Panc1 (cell line): ENCODE measurements around the gene THUMPD2. TPM values are rescaled to one million over a fixed set of nuclear protein-coding genes. Genes with fewer than 3 reads are reported as not detected.

Experiments used
- ATAC-seq: fragments of 200-7000 bp; cut with Tn5 transposase; 2 replicates; pipeline ENCODE4 v1.9.1; 2020; ENCODE audit warnings: mild to moderate bottlenecking, moderate library complexity
- BruUV-seq: library from RNA; stranded (reverse); fragments of 400-500 nt; replicated peaks from 2 replicates; lab custom pipeline; 2021; lab: Mats Ljungman, UMichigan
- CTCF ChIA-PET: fragments of 300-600 bp; sonication (Branson Sonifier 250); formaldehyde crosslinking; loops from one replicate; lab custom pipeline; 2022; ENCODE audit warnings: antibody characterized with exemption; lab: Charles Lee
- POLR2A ChIA-PET: fragments of 300-600 bp; sonication (Branson Sonifier 250); formaldehyde crosslinking; loops from one replicate; lab custom pipeline; 2022; ENCODE audit warnings: antibody characterized with exemption; lab: Charles Lee
- DNase-seq: peaks from one replicate; pipeline ENCODE4 v3.0.0-alpha.2; 2010; ENCODE audit warnings: low read depth, low spot score
- H3K27ac ChIP-seq: 2 replicates; pipeline ENCODE4 v1.5.1; 2011; ENCODE audit warnings: mild to moderate bottlenecking, low read length, inconsistent platforms
- H3K27me3 ChIP-seq: fragments of 200-500 bp; sonication (Bioruptor generic); 2 replicates; pipeline ENCODE4 v1.6.0; 2014; ENCODE audit warnings: low read length, inconsistent platforms; ENCODE audit not compliant: control insufficient read depth, insufficient read depth
- H3K36me3 ChIP-seq: fragments of 200-500 bp; sonication (Bioruptor generic); 2 replicates; pipeline ENCODE4 v1.5.1; 2014; ENCODE audit warnings: inconsistent platforms, mild to moderate bottlenecking, low read length, moderate library complexity; ENCODE audit not compliant: control insufficient read depth, insufficient read depth
- H3K4me1 ChIP-seq: 2 replicates; pipeline ENCODE4 v1.5.1; 2011; ENCODE audit warnings: inconsistent platforms, mild to moderate bottlenecking, low read length, moderate library complexity; ENCODE audit not compliant: control insufficient read depth, insufficient read depth
- H3K4me3 ChIP-seq, 2 experiments: 2 replicates each; pipeline ENCODE4 v1.5.1; 2011 to 2012; ENCODE audit warnings: low read depth in 2 of 2, low read length in 2 of 2, mild to moderate bottlenecking in 2 of 2, inconsistent platforms in 1 of 2, moderate library complexity in 1 of 2
- H3K9me3 ChIP-seq: fragments of 200-500 bp; sonication (Bioruptor generic); 2 replicates; pipeline ENCODE4 v1.5.1; 2014; ENCODE audit warnings: low read depth, mild to moderate bottlenecking, inconsistent platforms, low read length, moderate library complexity; ENCODE audit not compliant: control insufficient read depth, insufficient read depth
- CTCF ChIP-seq: fragments of 450-650 bp; IDR thresholded peaks from 2 replicates; pipeline ENCODE4 v1.5.1; 2017; ENCODE audit warnings: mild to moderate bottlenecking
- POLR2AphosphoS5 ChIP-seq: IDR thresholded peaks from 2 replicates; pipeline ENCODE4 v1.6.1; 2012; ENCODE audit warnings: mild to moderate bottlenecking, low read depth, low read length, moderate library complexity
- REST ChIP-seq, 2 experiments: IDR thresholded peaks; 2 replicates each; pipeline ENCODE4 v1.6.1; 2011 to 2012; ENCODE audit warnings: low read depth in 2 of 2, control low read depth in 1 of 2, low read length in 1 of 2, mild to moderate bottlenecking in 1 of 2, moderate library complexity in 1 of 2; ENCODE audit not compliant: insufficient read depth in 1 of 2
- SIN3A ChIP-seq: IDR thresholded peaks from 2 replicates; pipeline ENCODE4 v1.6.1; 2012; ENCODE audit warnings: low read depth, mild to moderate bottlenecking, low read length, moderate library complexity, borderline replicate concordance; ENCODE audit not compliant: insufficient read depth
- TCF7L2 ChIP-seq: IDR thresholded peaks from 2 replicates; pipeline ENCODE4 v1.6.1; 2011; ENCODE audit warnings: mild to moderate bottlenecking, low read depth, low read length, inconsistent platforms
- in situ Hi-C: cut with HindIII; loops from 2 replicates; pipeline ENCODE4 v1.10.0; 2016; ENCODE audit warnings: low sequenced_read_pairs, low pct_unique_long_range_greater_than_20kb
- intact Hi-C: fragments of 100-400 bp; cut with micrococcal nuclease; formaldehyde crosslinking; loops from one replicate; pipeline ENCODE4 v1.10.0; 2022; ENCODE audit not compliant: unreplicated experiment
- total RNA-seq: library from RNA; stranded (reverse); gene quantifications from one replicate; pipeline ENCODE4 v1.2.1, GENCODE V29; 2021; ENCODE audit not compliant: unreplicated experiment

THUMPD2 gene
- total RNA-seq, 1 experiment from 2014 or later = 13.7 TPM

- Histone ChIP-seq H3K4me3 (no peak overlapping the region), H3K27ac (no peak overlapping the region), H3K36me3 (peaks cover 29% of the 10 kb centered on the region), H3K9me3 (no peaks in the 10 kb centered on the region), H3K27me3 (no peaks in the 10 kb centered on the region), H3K4me1 (no peaks in the 10 kb centered on the region)
- in situ Hi-C loops = no loop called here
- CTCF ChIA-PET = no interaction called here
- POLR2A ChIA-PET = no interaction called here
- no peak for ATAC-seq
- DNase-seq = no peak
- intact Hi-C loops = no loop called here
- TF ChIP-seq SIN3A (no peak), POLR2AphosphoS5 (no peak), REST (IDR thresholded peaks at IDR 0.05; ENCODE audit: insufficient read depth in 1 of 2, low read depth in 2 of 2, low read length in 1 of 2) (no peak), CTCF (no peak), TCF7L2 (no peak)
- BruUV-seq = no TSS peak
Measured at GRCh38 chr2:39737661-39738060, 41.4 kb downstream of the THUMPD2 start.

- TF ChIP-seq CTCF (no peak), SIN3A (no peak), POLR2AphosphoS5 (no peak)
- no TSS peak for BruUV-seq
- ChIA-PET CTCF (no interaction called here), POLR2A (no interaction called here)
- H3K4me3 ChIP-seq = no peak overlapping the region
- ATAC-seq = no peak
- H3K27me3 ChIP-seq = no peaks in the 10 kb centered on the region
- H3K4me1 ChIP-seq = no peaks in the 10 kb centered on the region
- H3K36me3 ChIP-seq = peaks cover 26% of the 10 kb centered on the region; the same call in 1 of the 2 replicates
- in situ Hi-C loops (no loop called here), intact Hi-C loops (no loop called here)
- no peak overlapping the region for H3K27ac ChIP-seq
- H3K9me3 ChIP-seq = no peaks in the 10 kb centered on the region
- DNase-seq = no peak
Measured at GRCh38 chr2:39736640-39737039, 42.4 kb downstream of the THUMPD2 start.
